Measurements from ENCODE around the gene SERPINF2. TPM values are rescaled to one million over a fixed set of nuclear protein-coding genes. Genes with fewer than 3 reads are reported as not detected.

Gene SERPINF2
- polyA plus RNA-seq, 1 donor from 2014 or later, result not detected

DNA sequence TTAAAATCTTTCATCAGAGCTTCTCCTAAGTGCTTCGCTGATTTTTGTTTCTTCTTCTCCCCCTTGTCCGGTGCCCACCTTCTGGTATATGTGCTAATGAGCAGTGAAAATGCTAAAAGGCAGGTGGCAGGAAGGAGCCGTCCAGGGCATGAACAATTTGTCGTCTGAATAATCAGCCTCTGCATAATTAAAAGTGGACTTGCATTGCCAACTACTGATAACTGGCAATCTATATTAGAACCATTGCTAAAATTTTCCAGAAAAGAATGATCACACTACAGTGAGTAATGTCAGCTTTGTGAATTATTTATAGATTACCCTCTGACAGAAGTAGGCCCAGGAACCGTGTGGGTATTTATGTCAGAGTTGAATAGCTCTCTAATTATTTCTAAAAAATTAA is 47.3 kb downstream of the SERPINF2 start:
- no peak overlapping the region for H3K27ac ChIP-seq (ENCODE audit: low read length)
- H3K9ac ChIP-seq (ENCODE audit: low read length), result no peak overlapping the region
- no peak for TF ChIP-seq CTCF (IDR thresholded peaks at IDR 0.05; ENCODE audit: poor library complexity, severe bottlenecking)
- TF ChIP-seq SMC3 (conservative IDR thresholded peaks at IDR 0.05; ENCODE audit: poor library complexity), result no peak
- no peak for TF ChIP-seq RAD21 (conservative IDR thresholded peaks at IDR 0.05)
- TF ChIP-seq REST (IDR thresholded peaks at IDR 0.05; ENCODE audit: borderline replicate concordance), result no peak
- no peak for TF ChIP-seq EP300 (conservative IDR thresholded peaks at IDR 0.05; ENCODE audit: poor library complexity, severe bottlenecking)
- no peak for TF ChIP-seq TAF1 (IDR thresholded peaks at IDR 0.05; ENCODE audit: low read depth)
- no peak for TF ChIP-seq MXI1 (conservative IDR thresholded peaks at IDR 0.05; ENCODE audit: poor library complexity, severe bottlenecking)
- no peak for TF ChIP-seq POLR2AphosphoS5 (IDR thresholded peaks at IDR 0.05)
- TF ChIP-seq EZH2 (IDR thresholded peaks at IDR 0.05; ENCODE audit: borderline replicate concordance, insufficient read depth, low read length, poor library complexity, severe bottlenecking), result no peak
- H3K4me3 ChIP-seq (ENCODE audit: low read length), result no peak overlapping the region
- H3K9me2 ChIP-seq (ENCODE audit: insufficient read depth, low read length), result no peaks in the 10 kb centered on the region
- no peaks in the 10 kb centered on the region for H3F3A ChIP-seq (ENCODE audit: insufficient read depth, low read length, poor library complexity, severe bottlenecking)
- H3K27me3 ChIP-seq (ENCODE audit: insufficient read depth, low read depth, low read length), result no peaks in the 10 kb centered on the region
- H3K79me2 ChIP-seq (replicated peaks; ENCODE audit: insufficient read depth, low read length), result no peaks in the 10 kb centered on the region
- H3K9me3 ChIP-seq (ENCODE audit: low read length), result no peaks in the 10 kb centered on the region
- no peaks in the 10 kb centered on the region for H3K36me3 ChIP-seq (ENCODE audit: insufficient read depth, low read length)
- H4K20me1 ChIP-seq (ENCODE audit: insufficient read depth), result no peaks in the 10 kb centered on the region
- H2AFZ ChIP-seq (ENCODE audit: low read depth, low read length), result no peak overlapping the region
- no peak overlapping the region for H3K4me2 ChIP-seq (ENCODE audit: low read length)

GRCh38 chr17:1792495-1793446 is 50.1 kb downstream of the SERPINF2 start:
- Histone ChIP-seq H3K36me3 (ENCODE audit: insufficient read depth, low read length) (no peaks in the 10 kb centered on the region), H3K9me3 (ENCODE audit: low read length) (no peaks in the 10 kb centered on the region), H3K4me3 (ENCODE audit: low read length) (no peak overlapping the region), H3K27ac (ENCODE audit: low read length) (no peak overlapping the region), H3K9me2 (ENCODE audit: insufficient read depth, low read length) (no peaks in the 10 kb centered on the region), H3K4me2 (ENCODE audit: low read length) (no peak overlapping the region), H3F3A (ENCODE audit: insufficient read depth, low read length, poor library complexity, severe bottlenecking) (no peaks in the 10 kb centered on the region), H2AFZ (ENCODE audit: low read depth, low read length) (no peak overlapping the region), H3K79me2 (replicated peaks; ENCODE audit: insufficient read depth, low read length) (no peaks in the 10 kb centered on the region), H4K20me1 (ENCODE audit: insufficient read depth) (no peaks in the 10 kb centered on the region), H3K9ac (ENCODE audit: low read length) (no peak overlapping the region), H3K27me3 (ENCODE audit: insufficient read depth, low read depth, low read length) (no peaks in the 10 kb centered on the region)
- TF ChIP-seq MXI1 (conservative IDR thresholded peaks at IDR 0.05; ENCODE audit: poor library complexity, severe bottlenecking), result no peak
- TF ChIP-seq EZH2 (IDR thresholded peaks at IDR 0.05; ENCODE audit: borderline replicate concordance, insufficient read depth, low read length, poor library complexity, severe bottlenecking), result no peak
- no peak for TF ChIP-seq SMC3 (conservative IDR thresholded peaks at IDR 0.05; ENCODE audit: poor library complexity)
- TF ChIP-seq TAF1 (IDR thresholded peaks at IDR 0.05; ENCODE audit: low read depth), result no peak
- TF ChIP-seq REST (IDR thresholded peaks at IDR 0.05; ENCODE audit: borderline replicate concordance), result no peak
- no peak for TF ChIP-seq POLR2AphosphoS5 (IDR thresholded peaks at IDR 0.05)

Measured in neural cell (in vitro differentiated cells).